HepG2 (cell line): ENCODE measurements around the gene XRCC1. TPM values are rescaled to one million over a fixed set of nuclear protein-coding genes. Genes with fewer than 3 reads are reported as not detected.

Experiments
- AGO2 ChIP-seq: fragments of 200-400 bp; formaldehyde crosslinking; optimal IDR thresholded peaks from 2 replicates; pipeline ENCODE3; 2017; ENCODE audit warnings: mild to moderate bottlenecking, low read depth, low read length, moderate library complexity
- BORCS8-MEF2B ChIP-seq: sonication (generic); formaldehyde crosslinking; IDR thresholded peaks from 2 replicates; pipeline ENCODE4 v1.8.0; 2022; ENCODE audit warnings: mild to moderate bottlenecking, missing genetic modification reagents
- CCAR2 ChIP-seq: fragments of 200-400 bp; formaldehyde crosslinking; optimal IDR thresholded peaks from 2 replicates; pipeline ENCODE3; 2018; ENCODE audit warnings: low read depth, mild to moderate bottlenecking, low read length, moderate library complexity
- CREB3 ChIP-seq: sonication (generic); formaldehyde crosslinking; IDR thresholded peaks from 2 replicates; pipeline ENCODE4 v1.5.0; 2020; ENCODE audit warnings: missing genetic modification reagents
- HDAC1 ChIP-seq: sonication (generic); formaldehyde crosslinking; IDR thresholded peaks from 2 replicates; pipeline ENCODE4 v1.5.1; 2020; ENCODE audit warnings: mild to moderate bottlenecking, missing genetic modification reagents
- HMG20A ChIP-seq: IDR thresholded peaks from 2 replicates; pipeline ENCODE4 v1.6.1; 2016; ENCODE audit warnings: borderline replicate concordance
- POLR2AphosphoS5 ChIP-seq: IDR thresholded peaks from 2 replicates; pipeline ENCODE4 v1.6.1; 2012; ENCODE audit warnings: low read depth, low read length
- POLR2G ChIP-seq: fragments of 200-400 bp; formaldehyde crosslinking; IDR thresholded peaks from 2 replicates; pipeline ENCODE4 v1.6.1; 2018; ENCODE audit warnings: mild to moderate bottlenecking, low read depth, low read length, moderate library complexity
- RERE ChIP-seq: IDR thresholded peaks from 2 replicates; pipeline ENCODE4 v1.6.1; 2016; ENCODE audit warnings: low read depth, missing genetic modification reagents, missing compliant biosample characterization
- SP5 ChIP-seq: IDR thresholded peaks from 2 replicates; pipeline ENCODE4 v1.6.1; 2016; ENCODE audit warnings: low read depth, borderline replicate concordance
- SYNCRIP ChIP-seq: fragments of 200-400 bp; formaldehyde crosslinking; IDR thresholded peaks from 2 replicates; pipeline ENCODE4 v1.6.1; 2018; ENCODE audit warnings: mild to moderate bottlenecking, low read depth, low read length; ENCODE audit not compliant: insufficient read depth
- ZBTB2 ChIP-seq: sonication (generic); formaldehyde crosslinking; IDR thresholded peaks from 2 replicates; pipeline ENCODE4 v1.8.0; 2022; ENCODE audit warnings: low read depth, missing genetic modification reagents
- ZC3H13 ChIP-seq: sonication (generic); formaldehyde crosslinking; IDR thresholded peaks from 2 replicates; pipeline ENCODE4 v1.8.1; 2023; ENCODE audit warnings: mild to moderate bottlenecking, missing genetic modification reagents, moderate library complexity
- ZNF124 ChIP-seq: sonication (generic); formaldehyde crosslinking; IDR thresholded peaks from 2 replicates; pipeline ENCODE4 v1.4.0; 2020; ENCODE audit warnings: missing genetic modification reagents
- ZNF274 ChIP-seq: sonication (generic); formaldehyde crosslinking; IDR thresholded peaks from 2 replicates; pipeline ENCODE4 v1.5.1; 2020; ENCODE audit warnings: mild to moderate bottlenecking, missing genetic modification reagents
- ZNF670 ChIP-seq: sonication (generic); formaldehyde crosslinking; IDR thresholded peaks from 2 replicates; pipeline ENCODE4 v1.8.0; 2022; ENCODE audit warnings: mild to moderate bottlenecking, missing genetic modification reagents, borderline replicate concordance
- ZNF777 ChIP-seq: sonication (generic); formaldehyde crosslinking; IDR thresholded peaks from 2 replicates; pipeline ENCODE4 v1.4.0; 2020; ENCODE audit warnings: missing genetic modification reagents
- ZSCAN25 ChIP-seq: sonication (generic); formaldehyde crosslinking; IDR thresholded peaks from 2 replicates; pipeline ENCODE4 v1.8.0; 2022; ENCODE audit warnings: mild to moderate bottlenecking, missing genetic modification reagents
- polyA plus RNA-seq, 8 experiments: library from polyadenylated mRNA; depleted of rRNA in 3 of 8; stranded (reverse) in 7 of 8; unstranded in 1 of 8; fragments of >200 nt; fragmentation: Illumina TruSeq in 4 of 8; extraction: Trizol in 4 of 8; gene quantifications; 2 replicates each; pipeline versions ENCODE4 v1.2.1 to v1.2.3, GENCODE V29; 2011 to 2016; ENCODE audit warnings: low read depth in 4 of 8, missing spikeins in 1 of 8, mixed read lengths in 1 of 8; ENCODE audit not compliant: insufficient read depth in 1 of 8
- total RNA-seq, 5 experiments: library from RNA; depleted of rRNA; stranded (reverse); fragments of >200 nt; fragmentation: Illumina TruSeq; extraction: Trizol; gene quantifications; 2 replicates each; pipeline ENCODE4 v1.2.3, GENCODE V29; 2016; ENCODE audit warnings: low read depth in 1 of 5
- TF ChIP-seq, protein P1 (sequence below): sonication (generic); formaldehyde crosslinking; IDR thresholded peaks from 2 replicates; pipeline ENCODE4 v1.4.0; 2020; ENCODE audit warnings: missing genetic modification reagents, borderline replicate concordance
- TF ChIP-seq, protein P2 (sequence below): IDR thresholded peaks from 2 replicates; pipeline ENCODE4 v1.6.1; 2016; ENCODE audit warnings: missing compliant biosample characterization, missing genetic modification reagents, borderline replicate concordance

Gene XRCC1
- total and polyA plus RNA-seq, 2 of the 13 experiments (the other 11 are each of a cell fraction or from before 2014, with no cell fraction given) = 24.7 to 26.3 TPM

GRCh38 chr19:43532962-43533545 lies 42.3 kb downstream of the XRCC1 start, which contains the start of gene ZNF575 (continued):
- TF ChIP-seq ZBTB2 = peak; percentile 25; the same call in 1 of the 2 replicates
- TF ChIP-seq BORCS8-MEF2B (CRISPR knock-in tag) = no peak
- no peak for TF ChIP-seq CCAR2
- TF ChIP-seq ZSCAN25 = no peak
- peak; percentile 48; the same call in 1 of the 2 replicates for TF ChIP-seq ZNF777 (CRISPR knock-in tag)
- TF ChIP-seq, protein P1, sequence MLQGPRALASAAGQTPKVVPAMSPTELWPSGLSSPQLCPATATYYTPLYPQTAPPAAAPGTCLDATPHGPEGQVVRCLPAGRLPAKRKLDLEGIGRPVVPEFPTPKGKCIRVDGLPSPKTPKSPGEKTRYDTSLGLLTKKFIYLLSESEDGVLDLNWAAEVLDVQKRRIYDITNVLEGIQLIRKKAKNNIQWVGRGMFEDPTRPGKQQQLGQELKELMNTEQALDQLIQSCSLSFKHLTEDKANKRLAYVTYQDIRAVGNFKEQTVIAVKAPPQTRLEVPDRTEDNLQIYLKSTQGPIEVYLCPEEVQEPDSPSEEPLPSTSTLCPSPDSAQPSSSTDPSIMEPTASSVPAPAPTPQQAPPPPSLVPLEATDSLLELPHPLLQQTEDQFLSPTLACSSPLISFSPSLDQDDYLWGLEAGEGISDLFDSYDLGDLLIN (CRISPR knock-in tag) = no peak
- TF ChIP-seq HMG20A (CRISPR knock-in tag) = no peak
- TF ChIP-seq ZC3H13 (CRISPR knock-in tag) = no peak
- no peak for TF ChIP-seq ZNF670
- TF ChIP-seq POLR2G = peak; percentile 38; the same call in 1 of the 2 replicates
- no peak for TF ChIP-seq SP5 (CRISPR knock-in tag)
- no peak; the same call in none of the 2 replicates for TF ChIP-seq POLR2AphosphoS5
- TF ChIP-seq CREB3 = no peak
- no peak for TF ChIP-seq SYNCRIP
- no peak for TF ChIP-seq ZNF124 (CRISPR knock-in tag)
- TF ChIP-seq, protein P2, sequence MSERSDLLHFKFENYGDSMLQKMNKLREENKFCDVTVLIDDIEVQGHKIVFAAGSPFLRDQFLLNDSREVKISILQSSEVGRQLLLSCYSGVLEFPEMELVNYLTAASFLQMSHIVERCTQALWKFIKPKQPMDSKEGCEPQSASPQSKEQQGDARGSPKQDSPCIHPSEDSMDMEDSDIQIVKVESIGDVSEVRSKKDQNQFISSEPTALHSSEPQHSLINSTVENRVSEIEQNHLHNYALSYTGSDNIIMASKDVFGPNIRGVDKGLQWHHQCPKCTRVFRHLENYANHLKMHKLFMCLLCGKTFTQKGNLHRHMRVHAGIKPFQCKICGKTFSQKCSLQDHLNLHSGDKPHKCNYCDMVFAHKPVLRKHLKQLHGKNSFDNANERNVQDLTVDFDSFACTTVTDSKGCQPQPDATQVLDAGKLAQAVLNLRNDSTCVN (CRISPR knock-in tag) = no peak
- TF ChIP-seq AGO2 = peak; percentile 54
- TF ChIP-seq RERE = no peak
- TF ChIP-seq HDAC1 (CRISPR knock-in tag) = no peak
- TF ChIP-seq ZNF274 = no peak
